ENCODE results near the gene ZNF773. TPM values are rescaled to one million over a fixed set of nuclear protein-coding genes. Genes with fewer than 3 reads are reported as not detected.

Gene ZNF773
- polyA plus RNA-seq, 1 of the 3 experiments (the other 2 are of a cell fraction) = 6.6 TPM

DNA sequence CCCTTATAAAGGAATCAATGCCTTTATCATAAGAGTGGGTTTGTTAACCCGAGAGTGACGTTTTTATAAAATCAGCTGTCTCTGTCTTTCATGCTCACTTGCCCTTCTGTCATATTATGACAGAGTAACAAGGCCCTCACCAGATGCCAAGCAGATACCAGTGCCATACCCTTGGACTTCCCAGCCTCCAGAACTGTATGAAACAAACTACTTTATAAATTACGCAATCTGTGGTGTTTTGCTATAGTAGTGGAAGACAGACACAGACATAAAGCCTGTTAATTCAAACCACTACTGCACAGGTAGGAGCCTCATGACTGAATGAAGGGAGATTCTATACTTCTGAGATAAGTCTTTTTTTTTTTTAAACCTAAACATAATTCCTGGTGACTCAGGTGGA is 47.4 kb upstream of the ZNF773 start (continued):
- TF ChIP-seq REST (IDR thresholded peaks at IDR 0.05; ENCODE audit: low read depth, low read length) = no peak

DNA sequence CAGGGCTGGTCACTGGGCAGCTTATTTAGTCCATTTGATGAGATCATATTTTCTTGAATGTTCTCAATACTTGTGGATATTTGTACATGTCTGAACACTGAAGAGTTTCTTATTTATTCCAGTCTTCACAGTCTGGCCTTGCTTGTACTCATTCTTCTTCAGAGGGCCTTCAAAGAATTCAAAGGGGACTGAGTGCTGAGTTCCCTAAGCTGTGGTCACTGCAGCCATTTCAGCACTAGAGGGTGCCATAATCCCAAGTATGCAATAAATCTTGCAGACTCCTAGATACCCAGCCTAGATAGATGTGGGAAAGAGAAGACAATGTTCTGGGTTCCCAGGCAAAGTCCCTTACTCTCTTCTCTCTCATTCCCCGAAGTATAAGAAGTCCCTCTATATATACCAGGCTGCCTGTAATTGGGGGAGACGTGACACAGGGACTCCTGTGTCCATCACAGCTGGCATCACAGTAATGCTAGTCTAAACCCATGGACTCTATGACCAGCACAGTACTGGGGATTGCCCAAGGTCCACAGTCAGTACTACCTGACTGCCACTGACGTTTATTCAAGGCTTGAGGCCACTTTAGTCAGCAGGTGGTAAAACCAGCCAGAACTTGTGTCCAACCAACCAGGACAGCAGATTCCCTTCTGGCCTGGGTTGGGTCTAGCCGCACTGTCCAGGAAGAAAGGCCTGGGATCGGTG is 33.9 kb upstream of the ZNF773 start:
- Histone ChIP-seq H4K20me1 (ENCODE audit: insufficient read depth) (no peaks in the 10 kb centered on the region), H3F3A (replicated peaks; ENCODE audit: insufficient read depth) (no peaks in the 10 kb centered on the region), H3K79me2 (ENCODE audit: insufficient read depth) (no peaks in the 10 kb centered on the region), H3K4me1 (ENCODE audit: control insufficient read depth in 1 of 2, insufficient read depth in 2 of 2, low read depth in 1 of 2, low read length in 1 of 2) (no peaks in the 10 kb centered on the region), H3K9ac (no peak overlapping the region), H3K4me3 (ENCODE audit: low read depth in 2 of 2, low read length in 1 of 2) (no peak overlapping the region), H2AFZ (ENCODE audit: low read depth) (no peak overlapping the region), H3K27ac (ENCODE audit: low read depth in 2 of 2, low read length in 1 of 2) (no peak overlapping the region), H3K36me3 (replicated peaks in 1 of 2; ENCODE audit: control insufficient read depth in 1 of 2, insufficient read depth in 2 of 2, low read length in 1 of 2) (no peaks in the 10 kb centered on the region), H3K9me3 (peaks cover 18% of the 10 kb centered on the region; the same call in 1 of the 2 replicates), H3K4me2 (no peak overlapping the region), H3K27me3 (ENCODE audit: insufficient read depth) (no peaks in the 10 kb centered on the region), H3K9me2 (no peaks in the 10 kb centered on the region)
- DNase-seq = peak; percentile 48
- WGBS (ENCODE audit: low lambda C conversion rate) = 52% methylated on average over 4 of the region's 5 CpGs
- ChIA-PET POLR2A (no interaction called here), CTCF (no interaction called here)
- TF ChIP-seq MEF2A (IDR thresholded peaks at IDR 0.05; ENCODE audit: borderline replicate concordance, low read depth) (no peak), FOXM1 (IDR thresholded peaks at IDR 0.05; ENCODE audit: low read depth) (no peak), RCOR1 (IDR thresholded peaks at IDR 0.05; ENCODE audit: low read length) (no peak), GATA2 (CRISPR knock-in tag; IDR thresholded peaks at IDR 0.05) (no peak), CHD2 (IDR thresholded peaks at IDR 0.05; ENCODE audit: low read length, partially characterized antibody) (no peak), YY1 (IDR thresholded peaks at IDR 0.05; ENCODE audit: low read depth) (no peak), IRF3 (IDR thresholded peaks at IDR 0.05; ENCODE audit: low read depth, low read length) (no peak), TCF12 (IDR thresholded peaks at IDR 0.05) (no peak), MXI1 (IDR thresholded peaks at IDR 0.05; ENCODE audit: low read depth, low read length) (no peak), GABPA (IDR thresholded peaks at IDR 0.05; ENCODE audit: low read depth) (no peak), REST (IDR thresholded peaks at IDR 0.05; ENCODE audit: low read depth, low read length) (no peak), RXRA (IDR thresholded peaks at IDR 0.05; ENCODE audit: borderline replicate concordance, low read depth) (no peak), TEAD4 (IDR thresholded peaks at IDR 0.05; ENCODE audit: borderline replicate concordance, insufficient read depth) (no peak), TAF1 (IDR thresholded peaks at IDR 0.05; ENCODE audit: borderline replicate concordance, low read depth, low read length) (no peak), FOXJ3 (CRISPR knock-in tag; IDR thresholded peaks at IDR 0.05) (no peak), RFX5 (IDR thresholded peaks at IDR 0.05; ENCODE audit: low read length) (no peak)
- TF ChIP-seq, protein P1, sequence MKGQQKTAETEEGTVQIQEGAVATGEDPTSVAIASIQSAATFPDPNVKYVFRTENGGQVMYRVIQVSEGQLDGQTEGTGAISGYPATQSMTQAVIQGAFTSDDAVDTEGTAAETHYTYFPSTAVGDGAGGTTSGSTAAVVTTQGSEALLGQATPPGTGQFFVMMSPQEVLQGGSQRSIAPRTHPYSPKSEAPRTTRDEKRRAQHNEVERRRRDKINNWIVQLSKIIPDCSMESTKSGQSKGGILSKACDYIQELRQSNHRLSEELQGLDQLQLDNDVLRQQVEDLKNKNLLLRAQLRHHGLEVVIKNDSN (IDR thresholded peaks at IDR 0.05; ENCODE audit: borderline replicate concordance, low read depth) = no peak
- TF ChIP-seq, protein P2, sequence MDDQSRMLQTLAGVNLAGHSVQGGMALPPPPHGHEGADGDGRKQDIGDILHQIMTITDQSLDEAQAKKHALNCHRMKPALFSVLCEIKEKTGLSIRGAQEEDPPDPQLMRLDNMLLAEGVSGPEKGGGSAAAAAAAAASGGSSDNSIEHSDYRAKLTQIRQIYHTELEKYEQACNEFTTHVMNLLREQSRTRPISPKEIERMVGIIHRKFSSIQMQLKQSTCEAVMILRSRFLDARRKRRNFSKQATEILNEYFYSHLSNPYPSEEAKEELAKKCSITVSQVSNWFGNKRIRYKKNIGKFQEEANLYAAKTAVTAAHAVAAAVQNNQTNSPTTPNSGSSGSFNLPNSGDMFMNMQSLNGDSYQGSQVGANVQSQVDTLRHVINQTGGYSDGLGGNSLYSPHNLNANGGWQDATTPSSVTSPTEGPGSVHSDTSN (IDR thresholded peaks at IDR 0.05) = no peak
- TF ChIP-seq, protein P3, sequence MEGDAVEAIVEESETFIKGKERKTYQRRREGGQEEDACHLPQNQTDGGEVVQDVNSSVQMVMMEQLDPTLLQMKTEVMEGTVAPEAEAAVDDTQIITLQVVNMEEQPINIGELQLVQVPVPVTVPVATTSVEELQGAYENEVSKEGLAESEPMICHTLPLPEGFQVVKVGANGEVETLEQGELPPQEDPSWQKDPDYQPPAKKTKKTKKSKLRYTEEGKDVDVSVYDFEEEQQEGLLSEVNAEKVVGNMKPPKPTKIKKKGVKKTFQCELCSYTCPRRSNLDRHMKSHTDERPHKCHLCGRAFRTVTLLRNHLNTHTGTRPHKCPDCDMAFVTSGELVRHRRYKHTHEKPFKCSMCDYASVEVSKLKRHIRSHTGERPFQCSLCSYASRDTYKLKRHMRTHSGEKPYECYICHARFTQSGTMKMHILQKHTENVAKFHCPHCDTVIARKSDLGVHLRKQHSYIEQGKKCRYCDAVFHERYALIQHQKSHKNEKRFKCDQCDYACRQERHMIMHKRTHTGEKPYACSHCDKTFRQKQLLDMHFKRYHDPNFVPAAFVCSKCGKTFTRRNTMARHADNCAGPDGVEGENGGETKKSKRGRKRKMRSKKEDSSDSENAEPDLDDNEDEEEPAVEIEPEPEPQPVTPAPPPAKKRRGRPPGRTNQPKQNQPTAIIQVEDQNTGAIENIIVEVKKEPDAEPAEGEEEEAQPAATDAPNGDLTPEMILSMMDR (IDR thresholded peaks at IDR 0.05) = peak; percentile 50

Data from SK-N-SH (cell line).